Natural killer cell (primary cell): ENCODE data around the gene NT5C1A. TPM values are rescaled to one million over a fixed set of nuclear protein-coding genes. Genes with fewer than 3 reads are reported as not detected.
A peak's percentile ranks its signal among the peaks of the same experiment; 100 is the strongest.

Experiments used
- ATAC-seq, 3 donors: fragments of 150-1000 bp in 2 of 3; fragments of 200-7000 bp in 1 of 3; cut with Tn5 transposase; 1 replicate in 1 of 3; 2 replicates in 2 of 3; pipeline ENCODE4 v1.10.0; 2021; ENCODE audit warnings: mild to moderate bottlenecking in 2 of 3, moderate library complexity in 2 of 3
- DNase-seq, 2 donors: peaks; one replicate each; pipeline versions ENCODE4 v3.0.0 to v3.0.0-alpha.2; 2013 to 2021; ENCODE audit warnings: mixed read lengths in 1 of 2
- H3K27ac ChIP-seq: one replicate; pipeline ENCODE4 v1.5.1; 2013; ENCODE audit warnings: mild to moderate bottlenecking, low read length
- H3K27me3 ChIP-seq: one replicate; pipeline ENCODE4 v1.6.1; 2013; ENCODE audit warnings: low read length; ENCODE audit not compliant: control insufficient read depth, insufficient read depth
- H3K36me3 ChIP-seq: one replicate; pipeline ENCODE4 v1.6.1; 2013; ENCODE audit warnings: low read length; ENCODE audit not compliant: control insufficient read depth, insufficient read depth
- H3K4me1 ChIP-seq: one replicate; pipeline ENCODE4 v1.6.1; 2013; ENCODE audit warnings: low read length; ENCODE audit not compliant: control insufficient read depth, insufficient read depth
- H3K4me3 ChIP-seq: one replicate; pipeline ENCODE4 v1.5.1; 2013; ENCODE audit warnings: low read length
- H3K9me3 ChIP-seq: one replicate; pipeline ENCODE4 v1.6.1; 2013; ENCODE audit warnings: low read length; ENCODE audit not compliant: control insufficient read depth, insufficient read depth
- H3K27ac Mint-ChIP-seq, 2 donors: one replicate each; pipeline ENCODE4 v1.8.0; 2022; ENCODE audit warnings: mild to moderate bottlenecking in 2 of 2, mixed read lengths in 2 of 2, moderate library complexity in 1 of 2
- H3K27me3 Mint-ChIP-seq, 2 donors: one replicate each; pipeline ENCODE4 v1.8.0; 2022; ENCODE audit warnings: low read depth in 2 of 2, mixed read lengths in 2 of 2
- H3K36me3 Mint-ChIP-seq: one replicate; pipeline ENCODE4 v1.8.0; 2022; ENCODE audit warnings: mixed read lengths
- H3K4me1 Mint-ChIP-seq, 2 donors: one replicate each; pipeline ENCODE4 v1.8.0; 2022; ENCODE audit warnings: mixed read lengths in 2 of 2
- H3K4me3 Mint-ChIP-seq: one replicate; pipeline ENCODE4 v1.8.0; 2022; ENCODE audit warnings: mild to moderate bottlenecking, moderate library complexity, mixed read lengths
- H3K9me3 Mint-ChIP-seq, 2 donors: one replicate each; pipeline ENCODE4 v1.8.0; 2022; ENCODE audit warnings: mixed read lengths in 2 of 2
- WGBS: methylation state at CpG from one replicate; pipeline ENCODE4 v1.1.7; 2013; ENCODE audit warnings: missing lambda C conversion rate; ENCODE audit not compliant: insufficient coverage; 5-methylcytosine and 5-hydroxymethylcytosine counted together
- intact Hi-C: fragments of 100-400 bp; cut with micrococcal nuclease; formaldehyde crosslinking; loops from one replicate; pipeline ENCODE4 v1.14.2; 2022
- total RNA-seq, 4 donors: library from RNA; stranded (reverse); fragments of 120-200 nt in 1 of 4; gene quantifications; one replicate each; pipeline versions ENCODE4 v1.2.3 to v1.2.4, GENCODE V29; 2013 to 2022
- TF ChIP-seq, protein P1 (sequence below): fragments of 200-600 bp; IDR thresholded peaks from one replicate; pipeline ENCODE4 v1.8.0; 2022; ENCODE audit warnings: antibody characterized with exemption

NT5C1A gene
- total RNA-seq, 3 donors from 2014 or later (not counting 1 experiment from before 2014, with no cell fraction given): not detected

DNA sequence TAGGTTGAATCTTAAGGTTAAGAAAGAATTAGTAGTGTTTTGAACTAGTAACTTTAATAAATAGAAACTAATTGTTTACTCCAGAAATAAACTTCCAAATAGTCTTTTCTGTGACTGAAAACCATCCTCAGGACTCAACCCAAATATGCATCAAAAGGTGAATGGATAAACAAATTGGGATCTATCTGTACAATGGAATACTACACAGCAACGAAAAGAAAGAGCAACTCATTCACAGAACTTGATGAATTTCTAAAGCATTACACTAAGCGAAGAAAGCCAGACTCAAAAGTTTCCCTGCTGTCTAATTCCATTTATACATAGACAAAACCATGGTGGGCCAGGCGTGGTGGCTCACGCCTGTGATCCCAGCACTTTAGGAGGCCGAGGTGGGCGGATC is 57.4 kb downstream of the NT5C1A start:
- Histone ChIP-seq H3K4me3 (no peak overlapping the region), H3K4me1 (peaks cover 4% of the 10 kb centered on the region), H3K27me3 (no peaks in the 10 kb centered on the region), H3K27ac (no peak overlapping the region), H3K9me3 (no peaks in the 10 kb centered on the region), H3K36me3 (no peaks in the 10 kb centered on the region)
- ATAC-seq: no peak
- Mint-ChIP-seq H3K36me3 (no peaks in the 10 kb centered on the region), H3K4me1 (peaks cover 2% of the 10 kb centered on the region in 2 donors), H3K9me3 (no peaks in the 10 kb centered on the region), H3K27ac (no peak overlapping the region), H3K27me3 (peaks cover 0 to 11% of the 10 kb centered on the region in 2 donors), H3K4me3 (no peak overlapping the region)
- WGBS: 88% methylated on average over 6 of the region's 6 CpGs
- intact Hi-C loops: no loop called here
- TF ChIP-seq, protein P1, sequence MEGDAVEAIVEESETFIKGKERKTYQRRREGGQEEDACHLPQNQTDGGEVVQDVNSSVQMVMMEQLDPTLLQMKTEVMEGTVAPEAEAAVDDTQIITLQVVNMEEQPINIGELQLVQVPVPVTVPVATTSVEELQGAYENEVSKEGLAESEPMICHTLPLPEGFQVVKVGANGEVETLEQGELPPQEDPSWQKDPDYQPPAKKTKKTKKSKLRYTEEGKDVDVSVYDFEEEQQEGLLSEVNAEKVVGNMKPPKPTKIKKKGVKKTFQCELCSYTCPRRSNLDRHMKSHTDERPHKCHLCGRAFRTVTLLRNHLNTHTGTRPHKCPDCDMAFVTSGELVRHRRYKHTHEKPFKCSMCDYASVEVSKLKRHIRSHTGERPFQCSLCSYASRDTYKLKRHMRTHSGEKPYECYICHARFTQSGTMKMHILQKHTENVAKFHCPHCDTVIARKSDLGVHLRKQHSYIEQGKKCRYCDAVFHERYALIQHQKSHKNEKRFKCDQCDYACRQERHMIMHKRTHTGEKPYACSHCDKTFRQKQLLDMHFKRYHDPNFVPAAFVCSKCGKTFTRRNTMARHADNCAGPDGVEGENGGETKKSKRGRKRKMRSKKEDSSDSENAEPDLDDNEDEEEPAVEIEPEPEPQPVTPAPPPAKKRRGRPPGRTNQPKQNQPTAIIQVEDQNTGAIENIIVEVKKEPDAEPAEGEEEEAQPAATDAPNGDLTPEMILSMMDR: no peak
- no peak for DNase-seq

DNA sequence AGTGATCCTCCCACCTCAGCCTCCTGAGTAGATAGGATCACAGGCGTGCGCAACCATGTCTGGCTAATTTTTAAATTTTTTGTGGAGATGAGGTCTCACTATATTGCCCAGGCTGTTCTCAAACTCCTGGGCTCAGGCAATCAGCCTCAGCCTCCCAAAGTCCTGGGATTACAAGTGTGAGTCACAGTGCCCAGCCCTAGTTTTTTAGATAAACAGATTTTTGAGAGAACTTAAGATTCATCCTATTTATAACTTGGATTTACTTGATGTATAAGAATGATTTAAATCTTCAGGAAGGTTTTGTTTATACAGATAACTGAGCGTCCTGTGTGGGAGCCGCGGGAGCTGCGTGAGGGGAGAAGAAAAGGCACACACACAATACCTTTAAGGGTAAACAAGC is 58.7 kb downstream of the NT5C1A start:
- WGBS: 88% methylated on average over 2 of the region's 6 CpGs
- Histone ChIP-seq H3K4me3 (no peak overlapping the region), H3K4me1 (peaks cover 7% of the 10 kb centered on the region), H3K36me3 (no peaks in the 10 kb centered on the region), H3K9me3 (no peaks in the 10 kb centered on the region), H3K27ac (no peak overlapping the region), H3K27me3 (peaks cover 2% of the 10 kb centered on the region)
- no peaks in the 10 kb centered on the region for H3K9me3 Mint-ChIP-seq
- H3K27ac Mint-ChIP-seq: no peak overlapping the region
- ATAC-seq: no peak
- no peak overlapping the region for H3K4me3 Mint-ChIP-seq
- intact Hi-C loops: no loop called here
- H3K27me3 Mint-ChIP-seq: peaks cover 0 to 11% of the 10 kb centered on the region in 2 donors
- peaks cover 5 to 6% of the 10 kb centered on the region in 2 donors for H3K4me1 Mint-ChIP-seq
- no peaks in the 10 kb centered on the region for H3K36me3 Mint-ChIP-seq
- TF ChIP-seq, protein P1: no peak
- DNase-seq: no peak

DNA sequence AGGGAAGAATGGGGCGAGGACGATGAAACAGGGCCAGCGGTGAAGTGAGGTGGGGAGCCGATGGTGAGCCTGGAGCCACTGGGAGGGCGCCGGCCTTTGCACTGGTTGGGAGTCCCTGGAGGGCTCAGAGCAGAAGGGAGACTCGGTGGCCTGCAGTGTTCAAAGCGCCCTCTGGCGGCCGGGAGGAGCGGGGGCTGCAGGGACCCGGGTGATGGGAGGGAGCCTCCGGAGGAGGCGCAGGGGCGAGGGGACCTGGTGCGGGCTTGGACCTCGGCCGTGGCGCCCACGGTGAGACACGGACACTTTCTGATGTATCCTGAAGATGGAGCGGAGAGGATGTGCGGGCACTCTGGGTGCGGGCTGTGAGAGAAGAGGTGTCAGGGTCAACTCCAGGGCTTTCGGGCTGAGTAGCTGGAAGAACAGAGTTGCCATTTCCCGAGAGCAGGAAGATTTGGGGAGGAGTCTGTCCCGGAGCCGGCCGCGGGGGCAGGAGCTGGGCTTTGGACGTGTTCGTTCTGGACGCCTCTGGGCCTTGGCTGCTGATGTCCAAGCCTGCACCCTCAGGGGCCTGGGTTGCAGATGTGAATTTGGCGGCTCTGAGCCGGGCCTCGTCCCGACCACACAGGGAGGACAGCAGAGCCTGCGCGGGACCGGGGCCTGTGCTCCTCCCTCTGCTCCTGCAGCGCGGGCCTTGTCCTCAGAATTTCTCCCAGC is 62.1 kb downstream of the NT5C1A start:
- ATAC-seq (peak; percentile 80 to 90 (median 83)), DNase-seq (peak; percentile 65 to 87)
- H3K9me3 Mint-ChIP-seq: no peaks in the 10 kb centered on the region
- Histone ChIP-seq H3K27ac (no peak overlapping the region), H3K9me3 (no peaks in the 10 kb centered on the region), H3K27me3 (peaks cover 2% of the 10 kb centered on the region), H3K4me3 (no peak overlapping the region), H3K36me3 (no peaks in the 10 kb centered on the region), H3K4me1 (peaks cover 7% of the 10 kb centered on the region)
- peak overlapping the region; percentile 35 for H3K4me3 Mint-ChIP-seq
- H3K36me3 Mint-ChIP-seq: no peaks in the 10 kb centered on the region
- no peak overlapping the region for H3K27ac Mint-ChIP-seq
- WGBS: 39% methylated on average over 42 of the region's 42 CpGs
- peaks cover 10% of the 10 kb centered on the region in 2 donors for H3K4me1 Mint-ChIP-seq
- TF ChIP-seq, protein P1: peak; percentile 80
- intact Hi-C loops: no loop called here
- H3K27me3 Mint-ChIP-seq: peaks cover 5 to 6% of the 10 kb centered on the region in 2 donors

Other genes with a start within 250 kb of the NT5C1A start
- 1 to 10 TPM in 1 of 3 donors, under 1 TPM in 2; 0.29 to 1.6 (median 0.40) TPM for gene BMP8A, start 180.5 kb downstream of the NT5C1A start, total RNA-seq
- gene PABPC4, start 95.3 kb downstream of the NT5C1A start, total RNA-seq: 100 to 1,000 TPM; 161 to 325 (median 275) TPM
- not detected for gene HEYL, start 32.5 kb downstream of the NT5C1A start, total RNA-seq
- gene HPCAL4, start 19.3 kb upstream of the NT5C1A start, total RNA-seq: 1 to 10 TPM in 2 of 3 donors, under 1 TPM in 1; 0.78 to 1.6 (median 1.3) TPM
- 10 to 100 TPM; 44.3 to 62.8 (median 59.8) TPM for gene PPIE, start 66.8 kb upstream of the NT5C1A start, total RNA-seq
- gene OXCT2, start 99.2 kb upstream of the NT5C1A start, total RNA-seq: 1 to 10 TPM in 2 of 3 donors, under 1 TPM in 1; 0.42 to 2.2 (median 1.9) TPM
- 1 to 10 TPM; 2.8 to 4.3 (median 3.6) TPM for gene BMP8B, start 116.8 kb upstream of the NT5C1A start, total RNA-seq
- gene TRIT1, start 211.4 kb upstream of the NT5C1A start, total RNA-seq: 10 to 100 TPM in 1 of 3 donors, 1 to 10 TPM in 2; 8.8 to 14.6 (median 9.9) TPM
- 1 to 10 TPM in 1 of 3 donors, under 1 TPM in 2; 0.70 to 1.9 (median 0.92) TPM for gene MYCL, start 229.8 kb upstream of the NT5C1A start, total RNA-seq